Endometrial microvascular endothelial cells (primary cell): ENCODE measurements around the gene ZNF536. TPM values are rescaled to one million over a fixed set of nuclear protein-coding genes. Genes with fewer than 3 reads are reported as not detected.
"Not testable (repeated sequence)": the region's sequence is repeated elsewhere in the genome, so short reads cannot be mapped to it uniquely, and the experiment has no call there.

Source experiments
- in situ Hi-C: cut with HindIII; loops from 2 replicates; pipeline ENCODE4 v1.10.0; 2017; ENCODE audit warnings: low sequenced_read_pairs, low pct_unique_long_range_greater_than_20kb; ENCODE audit errors: inconsistent ontology term
- total RNA-seq: library from RNA; depleted of rRNA; stranded (reverse); fragments of >200 nt; gene quantifications from one replicate; pipeline ENCODE4 v1.2.3, GENCODE V29; 2015; ENCODE audit errors: inconsistent ontology term

ZNF536 gene
- total RNA-seq, 1 donor from 2014 or later: not detected

- in situ Hi-C loops: no loop called here
Observed at GRCh38 chr19:30492586-30493270, 120.5 kb downstream of the ZNF536 start.

- in situ Hi-C loops: no loop called here
Observed at GRCh38 chr19:30497034-30497433, 124.8 kb downstream of the ZNF536 start.

- in situ Hi-C loops: not testable (repeated sequence)
Observed at GRCh38 chr19:30498085-30498484, 125.9 kb downstream of the ZNF536 start.

- in situ Hi-C loops: no loop called here
Observed at GRCh38 chr19:30498707-30499106, 126.5 kb downstream of the ZNF536 start.

GRCh38 chr19:30504272-30504671 lies 132.1 kb downstream of the ZNF536 start:
- in situ Hi-C loops: no loop called here

- in situ Hi-C loops: no loop called here
Observed at GRCh38 chr19:30512176-30513081, 140.2 kb downstream of the ZNF536 start.

GRCh38 chr19:30513082-30513411 lies 140.9 kb downstream of the ZNF536 start:
- in situ Hi-C loops: no loop called here

- in situ Hi-C loops: no loop called here
Observed at GRCh38 chr19:30516111-30516510, 143.9 kb downstream of the ZNF536 start.

GRCh38 chr19:30516531-30516930 lies 144.3 kb downstream of the ZNF536 start:
- in situ Hi-C loops: no loop called here

GRCh38 chr19:30518965-30519606 lies 146.9 kb downstream of the ZNF536 start:
- in situ Hi-C loops: no loop called here

GRCh38 chr19:30519607-30520205 lies 147.5 kb downstream of the ZNF536 start:
- in situ Hi-C loops: no loop called here

- in situ Hi-C loops: no loop called here
Observed at GRCh38 chr19:30520735-30521479, 148.7 kb downstream of the ZNF536 start.

GRCh38 chr19:30521937-30522336 lies 149.8 kb downstream of the ZNF536 start:
- in situ Hi-C loops: no loop called here

GRCh38 chr19:30522341-30522740 lies 150.2 kb downstream of the ZNF536 start:
- in situ Hi-C loops: no loop called here

- in situ Hi-C loops: no loop called here
Observed at GRCh38 chr19:30523791-30524190, 151.6 kb downstream of the ZNF536 start.

- in situ Hi-C loops: no loop called here
Observed at GRCh38 chr19:30525383-30525782, 153.2 kb downstream of the ZNF536 start.

- in situ Hi-C loops: no loop called here
Observed at GRCh38 chr19:30528919-30529318, 156.7 kb downstream of the ZNF536 start.

GRCh38 chr19:30529876-30530275 lies 157.7 kb downstream of the ZNF536 start:
- in situ Hi-C loops: no loop called here

GRCh38 chr19:30530751-30531150 lies 158.6 kb downstream of the ZNF536 start:
- in situ Hi-C loops: no loop called here
